ENCODE data around the gene HOXC9. TPM values are rescaled to one million over a fixed set of nuclear protein-coding genes. Genes with fewer than 3 reads are reported as not detected.

The HOXC9 gene
- total and polyA plus RNA-seq, 9 of the 15 experiments (the other 6 are each of a cell fraction or from before 2014, with no cell fraction given), result 1.1 to 10.5 (median 9.3) TPM

GRCh38 chr12:54011665-54012532, 11.9 kb downstream of the HOXC9 start (continued):
- TF ChIP-seq ZNF512 (tag; IDR thresholded peaks at IDR 0.05) (peak; percentile 33; the same call in 1 of the 2 replicates), FIP1L1 (IDR thresholded peaks at IDR 0.05; ENCODE audit: low read depth, low read length, poor library complexity, severe bottlenecking) (no peak)

GRCh38 chr12:54012631-54013409, 12.9 kb downstream of the HOXC9 start:
- Histone ChIP-seq H2AFZ (ENCODE audit: low read depth, low read length) (no peak overlapping the region), H4K20me1 (replicated peaks; ENCODE audit: control insufficient read depth, insufficient read depth, low read length) (no peaks in the 10 kb centered on the region), H3K4me2 (ENCODE audit: insufficient read depth, low read length) (no peak overlapping the region), H3K27ac (ENCODE audit: extremely low read depth, low read depth, low read length) (no peak overlapping the region), H3K4me1 (replicated peaks in 1 of 2; ENCODE audit: control insufficient read depth in 2 of 2, insufficient read depth in 2 of 2, low read length in 2 of 2) (peaks cover 11 to 20% of the 10 kb centered on the region in 2 experiments), H3K4me3 (no peak overlapping the region), H3K9ac (ENCODE audit: insufficient read depth in 1 of 2, low read depth in 2 of 2, low read length in 2 of 2) (peak overlapping the region in 1 of 2 experiments; percentile 70; a peak in 1 of 4 replicates), H3K27me3 (ENCODE audit: control insufficient read depth in 2 of 2, insufficient read depth in 2 of 2, low read length in 2 of 2) (no peaks in the 10 kb centered on the region), H3K36me3 (ENCODE audit: control insufficient read depth, insufficient read depth, low read length) (no peaks in the 10 kb centered on the region), H3K79me2 (ENCODE audit: control insufficient read depth, insufficient read depth, low read length) (peaks cover 3% of the 10 kb centered on the region; the same call in 1 of the 3 replicates), H3K9me1 (ENCODE audit: control insufficient read depth, insufficient read depth, low read length) (no peaks in the 10 kb centered on the region), H3K9me3 (replicated peaks; ENCODE audit: control insufficient read depth, insufficient read depth, low read depth, low read length) (no peaks in the 10 kb centered on the region)
- DNase-seq (ENCODE audit: extremely low read depth in 1 of 4, low spot score in 3 of 4) (peak in 3 of 4 experiments; percentile 32 to 47 (median 37)), FAIRE-seq (no peak), ATAC-seq (peak; percentile 31)
- no TSS peak for BruUV-seq (replicated peaks)
- ChIA-PET CTCF (ENCODE audit: low intra/inter-chr PET ratio) (no interaction called here), POLR2A (interaction anchor here (0.5 to 1.0 kb wide), 4 partner anchors 10 to 1028 kb away, joined by 3 to 4 read pairs (median 3); no protein-coding TSS in a partner anchor)
- 57% methylated on average over 6 of the region's 6 CpGs for WGBS (ENCODE audit: insufficient coverage, low coverage, missing lambda C conversion rate)
- in situ Hi-C loops (cut with MboI), result no loop called here
- intact Hi-C loops (cut with micrococcal nuclease), result loop anchor here (10.0 kb wide), 1 partner anchor 282 kb away; no protein-coding TSS in a partner anchor
- TF ChIP-seq TFAP4 (CRISPR knock-in tag; IDR thresholded peaks at IDR 0.05; ENCODE audit: borderline replicate concordance), result 0 out of 2 replicates have a peak, but pooled peaks have one; percentile 14
- TF ChIP-seq HNRNPK (IDR thresholded peaks at IDR 0.05; ENCODE audit: low read depth, low read length, poor library complexity, severe bottlenecking), result no peak
- TF ChIP-seq NFE2 (IDR thresholded peaks at IDR 0.05; ENCODE audit: low read depth), result peak; percentile 32; the same call in 1 of the 2 replicates
- TF ChIP-seq CTCF (IDR thresholded peaks at IDR 0.05 in 2 of 3, conservative IDR thresholded peaks at IDR 0.05 in 1 of 3; ENCODE audit: insufficient read depth in 2 of 3, low read depth in 1 of 3, low read length in 3 of 3), result peak in 1 of 3 experiments; percentile 23; a peak in 1 of 6 replicates
- TF ChIP-seq MAFG (tag; conservative IDR thresholded peaks at IDR 0.05), result 0 out of 2 replicates have a peak, but pooled peaks have one; percentile 11
- no peak for TF ChIP-seq CHCHD3 (CRISPR knock-in tag; IDR thresholded peaks at IDR 0.05)
- TF ChIP-seq CTCFL (IDR thresholded peaks at IDR 0.05; ENCODE audit: borderline replicate concordance, insufficient read depth, low read depth, low read length, poor library complexity, severe bottlenecking), result peak; percentile 9
